Measurements from ENCODE around the gene ANXA4. TPM values are rescaled to one million over a fixed set of nuclear protein-coding genes. Genes with fewer than 3 reads are reported as not detected.

The ANXA4 gene
- total RNA-seq, 2 experiments from 2014 or later = 14.6 to 17.5 TPM

GRCh38 chr2:69843993-69844392 is 102.1 kb downstream of the ANXA4 start:
- Mint-ChIP-seq H3K9me3 (no peaks in the 10 kb centered on the region), H3K27ac (no peak overlapping the region), H3K27me3 (no peaks in the 10 kb centered on the region), H3K36me3 (ENCODE audit: low read depth) (peaks cover 30% of the 10 kb centered on the region), H3K4me1 (ENCODE audit: low read depth) (peaks cover 7% of the 10 kb centered on the region), H3K4me3 (no peak overlapping the region)
- DNase-seq (no peak), ATAC-seq (no peak)
- intact Hi-C loops (cut with micrococcal nuclease) = no loop called here
- POLR2A ChIA-PET = interaction anchor here (0.9 kb wide), 1 partner anchor 111 kb away, joined by 3 read pairs; no protein-coding TSS in a partner anchor
- no peak for TF ChIP-seq CTCF (IDR thresholded peaks at IDR 0.05)
- CTCF ChIA-PET = interaction anchor here (1.0 kb wide), 1 partner anchor 119 kb away, joined by 3 read pairs; no protein-coding TSS in a partner anchor

GRCh38 chr2:69844560-69844959 is 102.6 kb downstream of the ANXA4 start:
- H3K4me3 Mint-ChIP-seq = no peak overlapping the region
- no peak for TF ChIP-seq CTCF (IDR thresholded peaks at IDR 0.05)
- no peak for ATAC-seq
- ChIA-PET CTCF (interaction anchor here (0.9 kb wide), 1 partner anchor 120 kb away, joined by 3 read pairs; no protein-coding TSS in a partner anchor), POLR2A (interaction anchor here (0.9 kb wide), 1 partner anchor 111 kb away, joined by 3 read pairs; no protein-coding TSS in a partner anchor)
- intact Hi-C loops (cut with micrococcal nuclease) = no loop called here
- peaks cover 31% of the 10 kb centered on the region for H3K36me3 Mint-ChIP-seq (ENCODE audit: low read depth)
- no peaks in the 10 kb centered on the region for H3K9me3 Mint-ChIP-seq
- DNase-seq = no peak
- peaks cover 7% of the 10 kb centered on the region for H3K4me1 Mint-ChIP-seq (ENCODE audit: low read depth)
- H3K27ac Mint-ChIP-seq = no peak overlapping the region
- no peaks in the 10 kb centered on the region for H3K27me3 Mint-ChIP-seq

- POLR2A ChIA-PET = interaction anchor here (0.6 kb wide), 1 partner anchor 27 kb away, joined by 3 read pairs; no protein-coding TSS in a partner anchor
- DNase-seq (no peak), ATAC-seq (no peak)
- CTCF ChIA-PET = interaction anchor here (1.1 kb wide), 1 partner anchor 10 kb away, joined by 4 read pairs; no protein-coding TSS in a partner anchor
- Mint-ChIP-seq H3K27me3 (no peaks in the 10 kb centered on the region), H3K27ac (no peak overlapping the region), H3K4me3 (no peak overlapping the region), H3K36me3 (ENCODE audit: low read depth) (peaks cover 31% of the 10 kb centered on the region), H3K9me3 (no peaks in the 10 kb centered on the region), H3K4me1 (ENCODE audit: low read depth) (peaks cover 7% of the 10 kb centered on the region)
- TF ChIP-seq CTCF (IDR thresholded peaks at IDR 0.05) = no peak
- intact Hi-C loops (cut with micrococcal nuclease) = no loop called here
Observed at GRCh38 chr2:69846182-69847067, 104.5 kb downstream of the ANXA4 start.

GRCh38 chr2:69847068-69847828 is 105.3 kb downstream of the ANXA4 start:
- ChIA-PET POLR2A (interaction anchor here (0.6 to 1.0 kb wide), 2 partner anchors 26 to 36 kb away, joined by 3 read pairs; no protein-coding TSS in a partner anchor), CTCF (interaction anchor here (1.1 to 1.6 kb wide), 2 partner anchors 9 to 11 kb away, joined by 4 read pairs; no protein-coding TSS in a partner anchor)
- intact Hi-C loops (cut with micrococcal nuclease) = no loop called here
- H3K27ac Mint-ChIP-seq = no peak overlapping the region
- no peak for TF ChIP-seq CTCF (IDR thresholded peaks at IDR 0.05)
- no peaks in the 10 kb centered on the region for H3K27me3 Mint-ChIP-seq
- no peak overlapping the region for H3K4me3 Mint-ChIP-seq
- H3K9me3 Mint-ChIP-seq = no peaks in the 10 kb centered on the region
- peaks cover 7% of the 10 kb centered on the region for H3K4me1 Mint-ChIP-seq (ENCODE audit: low read depth)
- peaks cover 29% of the 10 kb centered on the region for H3K36me3 Mint-ChIP-seq (ENCODE audit: low read depth)
- DNase-seq (no peak), ATAC-seq (no peak)
